Activated CD8-positive, alpha-beta T cell treated with anti-CD3 and anti-CD28 coated beads for 36 hours (primary cell): ENCODE data around the gene ENTPD2. TPM values are rescaled to one million over a fixed set of nuclear protein-coding genes. Genes with fewer than 3 reads are reported as not detected.

Experiments used
- ATAC-seq: fragments of 200-7000 bp; cut with Tn5 transposase; one replicate; pipeline ENCODE4 v1.10.0; 2021; ENCODE audit warnings: mild to moderate bottlenecking, moderate library complexity
- CTCF ChIA-PET: fragments of 350-600 bp; sonication (Branson Sonifier 250); formaldehyde crosslinking; loops from one replicate; lab custom pipeline; 2021; ENCODE audit warnings: antibody characterized with exemption; lab: Charles Lee
- POLR2A ChIA-PET: fragments of 350-600 bp; sonication (Branson Sonifier 250); formaldehyde crosslinking; loops from one replicate; lab custom pipeline; 2021; ENCODE audit warnings: antibody characterized with exemption; lab: Charles Lee
- DNase-seq: peaks from one replicate; pipeline ENCODE4 v3.0.0-alpha.2; 2020
- H3K27ac Mint-ChIP-seq: one replicate; pipeline ENCODE4 v1.8.0; 2021; ENCODE audit warnings: mild to moderate bottlenecking, mixed read lengths
- H3K27me3 Mint-ChIP-seq: one replicate; pipeline ENCODE4 v1.8.0; 2021; ENCODE audit warnings: mixed read lengths
- H3K36me3 Mint-ChIP-seq: one replicate; pipeline ENCODE4 v1.8.0; 2021; ENCODE audit warnings: low read depth, mixed read lengths
- H3K4me1 Mint-ChIP-seq: one replicate; pipeline ENCODE4 v1.8.0; 2021; ENCODE audit warnings: low read depth, mixed read lengths
- H3K4me3 Mint-ChIP-seq: one replicate; pipeline ENCODE4 v1.8.0; 2021; ENCODE audit warnings: mild to moderate bottlenecking, moderate library complexity, mixed read lengths
- H3K9me3 Mint-ChIP-seq: one replicate; pipeline ENCODE4 v1.8.0; 2021; ENCODE audit warnings: mixed read lengths
- CTCF ChIP-seq: fragments of 200-600 bp; IDR thresholded peaks from one replicate; pipeline ENCODE4 v1.8.0; 2022; ENCODE audit warnings: antibody characterized with exemption, mild to moderate bottlenecking
- intact Hi-C: fragments of 100-400 bp; cut with micrococcal nuclease; formaldehyde crosslinking; loops from one replicate; pipeline ENCODE4 v1.10.0; 2022
- total RNA-seq, 2 experiments: library from RNA; stranded (reverse); gene quantifications; one replicate each; pipeline ENCODE4 v1.2.3, GENCODE V29; 2021

ENTPD2 gene
- total RNA-seq, 2 experiments from 2014 or later, result not detected

GRCh38 chr9:137011156-137011555, 42.7 kb downstream of the ENTPD2 start:
- no peak overlapping the region for H3K27ac Mint-ChIP-seq
- DNase-seq, result no peak
- H3K9me3 Mint-ChIP-seq, result no peaks in the 10 kb centered on the region
- H3K4me1 Mint-ChIP-seq, result peaks cover 5% of the 10 kb centered on the region
- TF ChIP-seq CTCF, result no peak
- CTCF ChIA-PET, result interaction anchor here (2.5 kb wide), 1 partner anchor 18 kb away, joined by 8 read pairs; no protein-coding TSS in a partner anchor
- H3K27me3 Mint-ChIP-seq, result no peaks in the 10 kb centered on the region
- no peak overlapping the region for H3K4me3 Mint-ChIP-seq
- POLR2A ChIA-PET, result no interaction called here
- ATAC-seq, result no peak
- no peaks in the 10 kb centered on the region for H3K36me3 Mint-ChIP-seq
- intact Hi-C loops, result no loop called here

GRCh38 chr9:137009938-137010732, 43.7 kb downstream of the ENTPD2 start:
- DNase-seq, result no peak
- ATAC-seq, result no peak
- POLR2A ChIA-PET, result no interaction called here
- H3K4me1 Mint-ChIP-seq, result peaks cover 13% of the 10 kb centered on the region
- H3K4me3 Mint-ChIP-seq, result no peak overlapping the region
- no peaks in the 10 kb centered on the region for H3K36me3 Mint-ChIP-seq
- H3K27me3 Mint-ChIP-seq, result no peaks in the 10 kb centered on the region
- TF ChIP-seq CTCF, result no peak
- no peaks in the 10 kb centered on the region for H3K9me3 Mint-ChIP-seq
- intact Hi-C loops, result no loop called here
- CTCF ChIA-PET, result interaction anchor here (2.5 kb wide), 1 partner anchor 19 kb away, joined by 8 read pairs; no protein-coding TSS in a partner anchor
- no peak overlapping the region for H3K27ac Mint-ChIP-seq

- no peak overlapping the region for H3K4me3 Mint-ChIP-seq
- TF ChIP-seq CTCF, result no peak
- CTCF ChIA-PET, result no interaction called here
- no peak for ATAC-seq
- H3K27ac Mint-ChIP-seq, result no peak overlapping the region
- no peaks in the 10 kb centered on the region for H3K9me3 Mint-ChIP-seq
- peaks cover 13% of the 10 kb centered on the region for H3K4me1 Mint-ChIP-seq
- DNase-seq, result no peak
- no peaks in the 10 kb centered on the region for H3K36me3 Mint-ChIP-seq
- POLR2A ChIA-PET, result no interaction called here
- no peaks in the 10 kb centered on the region for H3K27me3 Mint-ChIP-seq
- intact Hi-C loops, result no loop called here
Measured at GRCh38 chr9:137009217-137009616, 44.6 kb downstream of the ENTPD2 start.

GRCh38 chr9:137008312-137008711, 45.5 kb downstream of the ENTPD2 start:
- Mint-ChIP-seq H3K4me3 (no peak overlapping the region), H3K4me1 (peaks cover 13% of the 10 kb centered on the region), H3K36me3 (no peaks in the 10 kb centered on the region), H3K9me3 (no peaks in the 10 kb centered on the region), H3K27me3 (no peaks in the 10 kb centered on the region), H3K27ac (no peak overlapping the region)
- DNase-seq (no peak), ATAC-seq (no peak)
- ChIA-PET CTCF (no interaction called here), POLR2A (no interaction called here)
- intact Hi-C loops, result no loop called here
- TF ChIP-seq CTCF, result no peak

- ATAC-seq, result no peak
- H3K27me3 Mint-ChIP-seq, result no peaks in the 10 kb centered on the region
- intact Hi-C loops, result no loop called here
- H3K36me3 Mint-ChIP-seq, result no peaks in the 10 kb centered on the region
- peaks cover 13% of the 10 kb centered on the region for H3K4me1 Mint-ChIP-seq
- H3K9me3 Mint-ChIP-seq, result no peaks in the 10 kb centered on the region
- ChIA-PET CTCF (interaction anchor here (2.9 kb wide), 1 partner anchor 21 kb away, joined by 11 read pairs; no protein-coding TSS in a partner anchor), POLR2A (no interaction called here)
- H3K4me3 Mint-ChIP-seq, result no peak overlapping the region
- DNase-seq, result no peak
- TF ChIP-seq CTCF, result no peak
- H3K27ac Mint-ChIP-seq, result no peak overlapping the region
Measured at GRCh38 chr9:137007816-137008270, 46.0 kb downstream of the ENTPD2 start.
